A549 (cell line): ENCODE results near the gene ZRANB1. TPM values are rescaled to one million over a fixed set of nuclear protein-coding genes. Genes with fewer than 3 reads are reported as not detected.

Experiments used
- ATAC-seq, 2 experiments: fragments of 200-7000 bp in 1 of 2; fragments of >200 bp in 1 of 2; cut with Nextera tagmentation in 1 of 2; cut with Tn5 transposase in 1 of 2; 3 replicates each; pipeline versions ENCODE4 v1.8.0 to v1.9.1; 2018 to 2020; ENCODE audit warnings: mild to moderate bottlenecking in 1 of 2, moderate library complexity in 1 of 2
- CTCF ChIA-PET: fragments of 300-600 bp; sonication (Branson Sonifier 250); formaldehyde crosslinking; extraction: SDS; loops from one replicate; lab custom pipeline; 2021; ENCODE audit warnings: antibody characterized with exemption, inconsistent platforms; lab: Yijun Ruan, JAX
- POLR2A ChIA-PET: fragments of 350-600 bp; formaldehyde crosslinking; extraction: SDS; loops from one replicate; lab custom pipeline; 2021; ENCODE audit warnings: antibody characterized with exemption, inconsistent platforms; lab: Yijun Ruan, JAX
- DNase-seq, 2 experiments: peaks; one replicate each; pipeline versions ENCODE4 v3.0.0 to v3.0.0-alpha.2; 2011 to 2016; ENCODE audit warnings: low read depth in 1 of 2, low spot score in 1 of 2
- FAIRE-seq: peaks from 2 replicates; lab custom pipeline; 2011; peaks lifted over from hg19 to GRCh38; lab: Jason Lieb, UNC
- H3K27ac ChIP-seq, 2 experiments: fragments of >200 bp; sonication (Bioruptor Twin); formaldehyde crosslinking; 3 replicates each; pipeline ENCODE4 v1.5.1; 2016 to 2017
- H3K4me1 ChIP-seq: fragments of >200 bp; sonication (Bioruptor Twin); formaldehyde crosslinking; 3 replicates; pipeline ENCODE4 v1.6.1; 2016
- H3K4me2 ChIP-seq: fragments of >200 bp; sonication (Bioruptor Twin); formaldehyde crosslinking; 3 replicates; pipeline ENCODE4 v1.6.1; 2016
- H3K4me3 ChIP-seq: fragments of >200 bp; sonication (Bioruptor Twin); formaldehyde crosslinking; 3 replicates; pipeline ENCODE4 v1.5.1; 2016
- H3K9me3 ChIP-seq: fragments of >200 bp; sonication (Bioruptor Twin); formaldehyde crosslinking; 3 replicates; pipeline ENCODE4 v1.6.1; 2016
- BHLHE40 ChIP-seq: IDR thresholded peaks from 2 replicates; pipeline ENCODE4 v1.6.1; 2012; ENCODE audit warnings: low read depth, low read length, inconsistent platforms
- CBX8 ChIP-seq: fragments of 200-600 bp; sonication (generic); IDR thresholded peaks from 2 replicates; pipeline ENCODE4 v1.6.1; 2016
- CHD2 ChIP-seq: fragments of 150-350 bp; IDR thresholded peaks from 2 replicates; pipeline ENCODE4 v1.6.1; 2014; ENCODE audit warnings: low read length; ENCODE audit not compliant: partially characterized antibody
- CTCF ChIP-seq: fragments of >200 bp; sonication (Bioruptor Twin); formaldehyde crosslinking; IDR thresholded peaks from 3 replicates; pipeline ENCODE4 v1.5.1; 2016
- E2F6 ChIP-seq: IDR thresholded peaks from 2 replicates; pipeline ENCODE4 v1.6.1; 2012; ENCODE audit warnings: low read depth, borderline replicate concordance
- EHF ChIP-seq: fragments of 250-450 bp; sonication (Bioruptor Pico); IDR thresholded peaks from 2 replicates; pipeline ENCODE4 v1.5.0; 2020; ENCODE audit warnings: mild to moderate bottlenecking
- EP300 ChIP-seq, 2 experiments: fragments of >200 bp; sonication (Bioruptor Twin); formaldehyde crosslinking; IDR thresholded peaks; 2 replicates in 1 of 2; 3 replicates in 1 of 2; pipeline ENCODE4 v1.6.1; 2016 to 2017
- FOSB ChIP-seq: fragments of 250-450 bp; sonication (Bioruptor Pico); IDR thresholded peaks from 2 replicates; pipeline ENCODE4 v1.5.0; 2020; ENCODE audit warnings: mild to moderate bottlenecking, moderate library complexity
- FOSL2 ChIP-seq, 2 experiments: fragments of 450-650 bp in 1 of 2; fragments of >200 bp in 1 of 2; sonication (Bioruptor Twin) in 1 of 2; formaldehyde crosslinking; IDR thresholded peaks; 2 replicates each; pipeline versions ENCODE4 v1.5.0 to v1.6.1; 2016 to 2020; ENCODE audit warnings: mild to moderate bottlenecking in 1 of 2, moderate library complexity in 1 of 2
- FOXS1 ChIP-seq: fragments of 250-450 bp; sonication (Bioruptor Pico); IDR thresholded peaks from 2 replicates; pipeline ENCODE4 v1.5.0; 2020; ENCODE audit warnings: mild to moderate bottlenecking, moderate library complexity
- HEYL ChIP-seq: fragments of 250-450 bp; sonication (Bioruptor Pico); IDR thresholded peaks from 2 replicates; pipeline ENCODE4 v1.8.0; 2021; ENCODE audit warnings: mild to moderate bottlenecking, moderate library complexity
- KDM5A ChIP-seq: fragments of 200-600 bp; sonication (generic); IDR thresholded peaks from 2 replicates; pipeline ENCODE4 v1.6.1; 2016; ENCODE audit warnings: antibody characterized with exemption, mild to moderate bottlenecking
- NR3C1 ChIP-seq: fragments of >200 bp; sonication (Bioruptor Twin); formaldehyde crosslinking; IDR thresholded peaks from 3 replicates; pipeline ENCODE4 v1.6.1; 2017
- RAD21 ChIP-seq, 2 experiments: fragments of >200 bp in 1 of 2; sonication (Bioruptor Twin) in 1 of 2; formaldehyde crosslinking in 1 of 2; IDR thresholded peaks in 1 of 2; conservative IDR thresholded peaks in 1 of 2; 2 replicates in 1 of 2; 3 replicates in 1 of 2; pipeline ENCODE4 v1.6.1; 2012 to 2018; ENCODE audit warnings: inconsistent platforms in 1 of 2
- RFX5 ChIP-seq: fragments of 450-650 bp; IDR thresholded peaks from 2 replicates; pipeline ENCODE4 v1.7.1; 2014; ENCODE audit warnings: antibody characterized with exemption, mild to moderate bottlenecking, moderate library complexity
- ZC3H11A ChIP-seq: fragments of 450-650 bp; IDR thresholded peaks from 2 replicates; pipeline ENCODE4 v1.6.1; 2014; ENCODE audit warnings: antibody characterized with exemption, mild to moderate bottlenecking
- ZFP36 ChIP-seq: fragments of 450-650 bp; IDR thresholded peaks from 2 replicates; pipeline ENCODE4 v1.6.1; 2014; ENCODE audit warnings: borderline replicate concordance; ENCODE audit not compliant: partially characterized antibody
- ZNF302 ChIP-seq: fragments of 250-450 bp; sonication (Bioruptor Pico); IDR thresholded peaks from 2 replicates; pipeline ENCODE4 v1.9.0; 2021; ENCODE audit warnings: inconsistent platforms, mild to moderate bottlenecking, moderate library complexity
- ZSCAN20 ChIP-seq: fragments of 250-450 bp; sonication (Bioruptor Pico); IDR thresholded peaks from 2 replicates; pipeline ENCODE4 v1.8.0; 2022; ENCODE audit warnings: mild to moderate bottlenecking, moderate library complexity
- WGBS: methylation state at CpG from one replicate; pipeline ENCODE4 v1.1.6; 2017; ENCODE audit errors: missing lambda C conversion rate; 5-methylcytosine and 5-hydroxymethylcytosine counted together
- polyA plus RNA-seq, 4 experiments: library from polyadenylated mRNA; depleted of rRNA in 3 of 4; stranded (reverse); fragments of >200 nt; fragmentation: RNase III in 1 of 4; extraction: RNeasy Plus Mini Kit Qiagen cat#74134 plus additional on column Dnase treatment in 1 of 4; gene quantifications; 2 replicates in 3 of 4; 3 replicates in 1 of 4; pipeline ENCODE4 v1.2.3, GENCODE V29; 2011 to 2017
- TF ChIP-seq, protein P1 (sequence below): fragments of 250-450 bp; sonication (Bioruptor Pico); IDR thresholded peaks from 2 replicates; pipeline ENCODE4 v1.5.0; 2021; ENCODE audit warnings: mild to moderate bottlenecking, moderate library complexity, borderline replicate concordance
- TF ChIP-seq, protein P2 (sequence below): fragments of 200-600 bp; sonication (generic); IDR thresholded peaks from 2 replicates; pipeline ENCODE4 v1.6.1; 2016; ENCODE audit warnings: antibody characterized with exemption, mild to moderate bottlenecking, moderate library complexity
- TF ChIP-seq, protein P3 (sequence below): fragments of >200 bp; sonication (Bioruptor Twin); formaldehyde crosslinking; IDR thresholded peaks from 3 replicates; pipeline ENCODE4 v1.6.1; 2016
- TF ChIP-seq, protein P4 (sequence below): IDR thresholded peaks from 2 replicates; pipeline ENCODE4 v1.6.1; 2012

ZRANB1 gene
- polyA plus RNA-seq, 2 of the 4 experiments (the other 2 are of a cell fraction), result 8.0 to 19.5 TPM

- Histone ChIP-seq H3K4me1 (no peaks in the 10 kb centered on the region), H3K9me3 (no peaks in the 10 kb centered on the region), H3K4me3 (no peak overlapping the region), H3K27ac (no peak overlapping the region)
- FAIRE-seq (no peak), ATAC-seq (no peak)
- 91% methylated on average over 28 of the region's 28 CpGs for WGBS
- POLR2A ChIA-PET, result no interaction called here
- CTCF ChIA-PET, result interaction anchor here (0.9 to 1.3 kb wide), 2 partner anchors 9 to 10 kb away, joined by 3 to 7 read pairs; no protein-coding TSS in a partner anchor
- TF ChIP-seq RAD21 (conservative IDR thresholded peaks at IDR 0.05 in 1 of 2, IDR thresholded peaks at IDR 0.05 in 1 of 2) (no peak), KDM5A (no peak), ZFP36 (no peak), RFX5 (no peak), FOSL2 (IDR thresholded peaks at IDR 0.05) (no peak), FOSL2 (CRISPR knock-in tag; IDR thresholded peaks at IDR 0.05) (no peak), FOXS1 (no peak), ZNF302 (CRISPR knock-in tag) (no peak), ZC3H11A (no peak), ZSCAN20 (CRISPR knock-in tag) (no peak), BHLHE40 (no peak)
- TF ChIP-seq, protein P1, sequence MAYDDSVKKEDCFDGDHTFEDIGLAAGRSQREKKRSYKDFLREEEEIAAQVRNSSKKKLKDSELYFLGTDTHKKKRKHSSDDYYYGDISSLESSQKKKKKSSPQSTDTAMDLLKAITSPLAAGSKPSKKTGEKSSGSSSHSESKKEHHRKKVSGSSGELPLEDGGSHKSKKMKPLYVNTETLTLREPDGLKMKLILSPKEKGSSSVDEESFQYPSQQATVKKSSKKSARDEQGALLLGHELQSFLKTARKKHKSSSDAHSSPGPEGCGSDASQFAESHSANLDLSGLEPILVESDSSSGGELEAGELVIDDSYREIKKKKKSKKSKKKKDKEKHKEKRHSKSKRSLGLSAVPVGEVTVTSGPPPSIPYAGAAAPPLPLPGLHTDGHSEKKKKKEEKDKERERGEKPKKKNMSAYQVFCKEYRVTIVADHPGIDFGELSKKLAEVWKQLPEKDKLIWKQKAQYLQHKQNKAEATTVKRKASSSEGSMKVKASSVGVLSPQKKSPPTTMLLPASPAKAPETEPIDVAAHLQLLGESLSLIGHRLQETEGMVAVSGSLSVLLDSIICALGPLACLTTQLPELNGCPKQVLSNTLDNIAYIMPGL, result no peak
- TF ChIP-seq, protein P2, sequence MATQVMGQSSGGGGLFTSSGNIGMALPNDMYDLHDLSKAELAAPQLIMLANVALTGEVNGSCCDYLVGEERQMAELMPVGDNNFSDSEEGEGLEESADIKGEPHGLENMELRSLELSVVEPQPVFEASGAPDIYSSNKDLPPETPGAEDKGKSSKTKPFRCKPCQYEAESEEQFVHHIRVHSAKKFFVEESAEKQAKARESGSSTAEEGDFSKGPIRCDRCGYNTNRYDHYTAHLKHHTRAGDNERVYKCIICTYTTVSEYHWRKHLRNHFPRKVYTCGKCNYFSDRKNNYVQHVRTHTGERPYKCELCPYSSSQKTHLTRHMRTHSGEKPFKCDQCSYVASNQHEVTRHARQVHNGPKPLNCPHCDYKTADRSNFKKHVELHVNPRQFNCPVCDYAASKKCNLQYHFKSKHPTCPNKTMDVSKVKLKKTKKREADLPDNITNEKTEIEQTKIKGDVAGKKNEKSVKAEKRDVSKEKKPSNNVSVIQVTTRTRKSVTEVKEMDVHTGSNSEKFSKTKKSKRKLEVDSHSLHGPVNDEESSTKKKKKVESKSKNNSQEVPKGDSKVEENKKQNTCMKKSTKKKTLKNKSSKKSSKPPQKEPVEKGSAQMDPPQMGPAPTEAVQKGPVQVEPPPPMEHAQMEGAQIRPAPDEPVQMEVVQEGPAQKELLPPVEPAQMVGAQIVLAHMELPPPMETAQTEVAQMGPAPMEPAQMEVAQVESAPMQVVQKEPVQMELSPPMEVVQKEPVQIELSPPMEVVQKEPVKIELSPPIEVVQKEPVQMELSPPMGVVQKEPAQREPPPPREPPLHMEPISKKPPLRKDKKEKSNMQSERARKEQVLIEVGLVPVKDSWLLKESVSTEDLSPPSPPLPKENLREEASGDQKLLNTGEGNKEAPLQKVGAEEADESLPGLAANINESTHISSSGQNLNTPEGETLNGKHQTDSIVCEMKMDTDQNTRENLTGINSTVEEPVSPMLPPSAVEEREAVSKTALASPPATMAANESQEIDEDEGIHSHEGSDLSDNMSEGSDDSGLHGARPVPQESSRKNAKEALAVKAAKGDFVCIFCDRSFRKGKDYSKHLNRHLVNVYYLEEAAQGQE, result no peak
- TF ChIP-seq, protein P3, sequence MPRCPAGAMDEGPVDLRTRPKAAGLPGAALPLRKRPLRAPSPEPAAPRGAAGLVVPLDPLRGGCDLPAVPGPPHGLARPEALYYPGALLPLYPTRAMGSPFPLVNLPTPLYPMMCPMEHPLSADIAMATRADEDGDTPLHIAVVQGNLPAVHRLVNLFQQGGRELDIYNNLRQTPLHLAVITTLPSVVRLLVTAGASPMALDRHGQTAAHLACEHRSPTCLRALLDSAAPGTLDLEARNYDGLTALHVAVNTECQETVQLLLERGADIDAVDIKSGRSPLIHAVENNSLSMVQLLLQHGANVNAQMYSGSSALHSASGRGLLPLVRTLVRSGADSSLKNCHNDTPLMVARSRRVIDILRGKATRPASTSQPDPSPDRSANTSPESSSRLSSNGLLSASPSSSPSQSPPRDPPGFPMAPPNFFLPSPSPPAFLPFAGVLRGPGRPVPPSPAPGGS, result no peak
- TF ChIP-seq, protein P4, sequence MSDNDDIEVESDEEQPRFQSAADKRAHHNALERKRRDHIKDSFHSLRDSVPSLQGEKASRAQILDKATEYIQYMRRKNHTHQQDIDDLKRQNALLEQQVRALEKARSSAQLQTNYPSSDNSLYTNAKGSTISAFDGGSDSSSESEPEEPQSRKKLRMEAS, result no peak
- TF ChIP-seq, all 56 proteins: peak for 0
- DNase-seq, result no peak
- H3K4me2 ChIP-seq, result no peak overlapping the region
These were observed 60.7 kb downstream of the ZRANB1 start for GRCh38 chr10:125002423-125003145.

DNA sequence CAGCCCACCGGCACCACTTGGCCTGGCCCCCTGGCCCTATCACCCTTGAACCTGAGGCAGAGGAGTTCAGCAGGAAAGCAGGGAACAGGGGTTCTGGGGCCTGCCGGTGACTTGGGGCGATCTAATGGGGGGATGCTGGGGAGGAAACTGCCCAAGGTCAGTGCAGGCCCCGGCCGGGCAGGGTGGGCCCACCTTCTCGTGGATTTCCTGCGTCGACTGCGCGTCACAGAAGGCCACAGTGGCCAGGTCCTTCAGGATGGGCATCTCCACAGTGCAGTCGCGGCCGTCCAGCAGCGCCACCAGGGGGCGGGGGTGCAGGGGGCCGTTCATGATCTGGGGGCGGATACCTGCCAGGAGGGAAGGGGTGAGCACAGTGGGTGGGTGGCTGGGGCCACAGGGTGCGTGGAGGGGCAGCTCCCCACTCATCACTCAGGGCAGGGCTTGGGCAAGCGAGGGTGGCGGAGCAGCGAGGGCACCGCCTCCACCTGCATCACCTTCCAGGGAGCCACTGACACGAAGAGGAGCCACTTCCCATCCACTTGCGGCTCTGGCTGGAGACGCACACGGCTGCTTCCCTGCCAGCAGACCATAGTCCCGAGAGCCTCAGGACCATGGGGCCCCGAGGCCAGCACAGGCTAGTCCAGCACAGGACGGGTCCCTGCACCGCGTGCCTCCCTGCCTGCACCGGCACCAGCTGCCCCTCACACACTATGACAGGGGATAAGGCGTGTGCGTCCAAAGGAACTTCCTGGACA lies 61.4 kb downstream of the ZRANB1 start:
- H3K4me3 ChIP-seq, result no peak overlapping the region
- FAIRE-seq (no peak), ATAC-seq (peak in 1 of 2 experiments; percentile 21; a peak in 2 of 6 replicates), DNase-seq (no peak)
- POLR2A ChIA-PET, result no interaction called here
- CTCF ChIA-PET, result interaction anchor here (0.9 to 1.3 kb wide), 2 partner anchors 8 to 11 kb away, joined by 3 to 7 read pairs; no protein-coding TSS in a partner anchor
- H3K4me2 ChIP-seq, result no peak overlapping the region
- H3K27ac ChIP-seq, result no peak overlapping the region
- H3K9me3 ChIP-seq, result no peaks in the 10 kb centered on the region
- no peaks in the 10 kb centered on the region for H3K4me1 ChIP-seq
- WGBS, result 92% methylated on average over 14 of the region's 34 CpGs
- TF ChIP-seq CBX8, result no peak
- TF ChIP-seq RFX5, result no peak
- no peak for TF ChIP-seq CHD2
- no peak for TF ChIP-seq EHF (CRISPR knock-in tag)
- no peak for TF ChIP-seq EP300 (IDR thresholded peaks at IDR 0.05)
- TF ChIP-seq CTCF, result no peak
- TF ChIP-seq NR3C1, result no peak
- TF ChIP-seq E2F6, result no peak
- TF ChIP-seq FOXS1, result no peak
- no peak for TF ChIP-seq KDM5A
- no peak for TF ChIP-seq FOSB (CRISPR knock-in tag)
- TF ChIP-seq, protein P1, result no peak
- TF ChIP-seq HEYL (CRISPR knock-in tag), result no peak
